ENCODE data around the gene PLEKHM2.

PLEKHM2 gene

GRCh38 chr1:15735304-15736037 is 51.4 kb downstream of the PLEKHM2 start:
- TF ChIP-seq CTCF (IDR thresholded peaks at IDR 0.05; ENCODE audit: low read depth, low read length): no peak
- no peak for DNase-seq (ENCODE audit: extremely low read depth, low read depth)

GRCh38 chr1:15736038-15736891 is 52.1 kb downstream of the PLEKHM2 start, which contains the start of gene SLC25A34:
SLC25A34 (plus strand) TSS chr1:15736258; CDS start chr1:15736486, 228 bp downstream.
- no peak for TF ChIP-seq CTCF (IDR thresholded peaks at IDR 0.05; ENCODE audit: low read depth, low read length)
- DNase-seq (ENCODE audit: extremely low read depth, low read depth): no peak

GRCh38 chr1:15736892-15737261 is 52.8 kb downstream of the PLEKHM2 start:
- DNase-seq (ENCODE audit: extremely low read depth, low read depth): no peak
- TF ChIP-seq CTCF (IDR thresholded peaks at IDR 0.05; ENCODE audit: low read depth, low read length): no peak

GRCh38 chr1:15737324-15738319 is 53.5 kb downstream of the PLEKHM2 start:
- no peak for DNase-seq (ENCODE audit: extremely low read depth, low read depth)
- TF ChIP-seq CTCF (IDR thresholded peaks at IDR 0.05; ENCODE audit: low read depth, low read length): no peak

- no peak for DNase-seq (ENCODE audit: extremely low read depth, low read depth)
- TF ChIP-seq CTCF (IDR thresholded peaks at IDR 0.05; ENCODE audit: low read depth, low read length): no peak
These were observed 54.4 kb downstream of the PLEKHM2 start for GRCh38 chr1:15738416-15739113.

GRCh38 chr1:15739259-15739658 is 55.1 kb downstream of the PLEKHM2 start:
- no peak for TF ChIP-seq CTCF (IDR thresholded peaks at IDR 0.05; ENCODE audit: low read depth, low read length)
- DNase-seq (ENCODE audit: extremely low read depth, low read depth): no peak

All from AG09319 (cell line).